Measurements from ENCODE around the gene LONRF2. TPM values are rescaled to one million over a fixed set of nuclear protein-coding genes. Genes with fewer than 3 reads are reported as not detected.

Gene LONRF2
- total RNA-seq, 1 experiment from 2014 or later: 1.1 TPM

GRCh38 chr2:100276716-100277115 lies 45.6 kb downstream of the LONRF2 start:
- TF ChIP-seq EZH2phosphoT487 (IDR thresholded peaks at IDR 0.05; ENCODE audit: borderline replicate concordance, low read length) (no peak), EZH2 (IDR thresholded peaks at IDR 0.05; ENCODE audit: low read length, unreplicated experiment) (no peak), CTCF (conservative IDR thresholded peaks at IDR 0.05; ENCODE audit: low read depth, low read length) (no peak)
- POLR2A ChIA-PET (ENCODE audit: unreplicated experiment): no interaction called here
- intact Hi-C loops (cut with micrococcal nuclease): no loop called here
- Histone ChIP-seq H4K20me1 (ENCODE audit: low read length) (no peaks in the 10 kb centered on the region), H3K79me2 (ENCODE audit: low read length) (no peaks in the 10 kb centered on the region), H3F3A (ENCODE audit: low read length, unreplicated experiment) (no peaks in the 10 kb centered on the region), H2AFZ (ENCODE audit: low read length) (no peak overlapping the region), H3K9me2 (replicated peaks; ENCODE audit: low read length) (no peaks in the 10 kb centered on the region), H3K27ac (ENCODE audit: low read length) (no peak overlapping the region), H3K9me3 (ENCODE audit: low read length) (no peaks in the 10 kb centered on the region), H3K9ac (ENCODE audit: low read length) (no peak overlapping the region), H3K4me2 (ENCODE audit: low read length) (no peak overlapping the region), H3K4me3 (ENCODE audit: low read length) (no peak overlapping the region), H3K36me3 (ENCODE audit: low read depth, low read length) (no peaks in the 10 kb centered on the region), H3K4me1 (ENCODE audit: insufficient read depth, low read length) (no peaks in the 10 kb centered on the region), H3K27me3 (ENCODE audit: low read length) (no peaks in the 10 kb centered on the region)
- CTCF ChIA-PET: no interaction called here
- ATAC-seq: no peak
- no peak for DNase-seq
- BruUV-seq (replicated peaks): no TSS peak

GRCh38 chr2:100275200-100275589 lies 47.1 kb downstream of the LONRF2 start:
- DNase-seq (no peak), ATAC-seq (no peak)
- H3K27me3 ChIP-seq (ENCODE audit: low read length): no peaks in the 10 kb centered on the region
- TF ChIP-seq CTCF (conservative IDR thresholded peaks at IDR 0.05; ENCODE audit: low read depth, low read length) (no peak), EZH2 (IDR thresholded peaks at IDR 0.05; ENCODE audit: low read length, unreplicated experiment) (no peak), EZH2phosphoT487 (IDR thresholded peaks at IDR 0.05; ENCODE audit: borderline replicate concordance, low read length) (no peak)
- H3K4me1 ChIP-seq (ENCODE audit: insufficient read depth, low read length): no peaks in the 10 kb centered on the region
- no TSS peak for BruUV-seq (replicated peaks)
- intact Hi-C loops (cut with micrococcal nuclease): no loop called here
- no peaks in the 10 kb centered on the region for H3K36me3 ChIP-seq (ENCODE audit: low read depth, low read length)
- H3K27ac ChIP-seq (ENCODE audit: low read length): no peak overlapping the region
- H3K9ac ChIP-seq (ENCODE audit: low read length): no peak overlapping the region
- no peak overlapping the region for H3K4me3 ChIP-seq (ENCODE audit: low read length)
- H3F3A ChIP-seq (ENCODE audit: low read length, unreplicated experiment): no peaks in the 10 kb centered on the region
- CTCF ChIA-PET: no interaction called here
- POLR2A ChIA-PET (ENCODE audit: unreplicated experiment): no interaction called here
- H2AFZ ChIP-seq (ENCODE audit: low read length): no peak overlapping the region
- H3K79me2 ChIP-seq (ENCODE audit: low read length): no peaks in the 10 kb centered on the region
- no peaks in the 10 kb centered on the region for H4K20me1 ChIP-seq (ENCODE audit: low read length)
- H3K9me3 ChIP-seq (ENCODE audit: low read length): no peaks in the 10 kb centered on the region
- no peaks in the 10 kb centered on the region for H3K9me2 ChIP-seq (replicated peaks; ENCODE audit: low read length)
- no peak overlapping the region for H3K4me2 ChIP-seq (ENCODE audit: low read length)

GRCh38 chr2:100274566-100275199 lies 47.6 kb downstream of the LONRF2 start:
- intact Hi-C loops (cut with micrococcal nuclease): no loop called here
- Histone ChIP-seq H3K9me3 (ENCODE audit: low read length) (no peaks in the 10 kb centered on the region), H3F3A (ENCODE audit: low read length, unreplicated experiment) (no peaks in the 10 kb centered on the region), H3K9me2 (replicated peaks; ENCODE audit: low read length) (no peaks in the 10 kb centered on the region), H3K36me3 (ENCODE audit: low read depth, low read length) (no peaks in the 10 kb centered on the region), H3K4me1 (ENCODE audit: insufficient read depth, low read length) (no peaks in the 10 kb centered on the region), H3K79me2 (ENCODE audit: low read length) (no peaks in the 10 kb centered on the region), H3K4me2 (ENCODE audit: low read length) (no peak overlapping the region), H4K20me1 (ENCODE audit: low read length) (no peaks in the 10 kb centered on the region), H2AFZ (ENCODE audit: low read length) (no peak overlapping the region), H3K27ac (ENCODE audit: low read length) (no peak overlapping the region), H3K27me3 (ENCODE audit: low read length) (no peaks in the 10 kb centered on the region), H3K9ac (ENCODE audit: low read length) (no peak overlapping the region), H3K4me3 (ENCODE audit: low read length) (no peak overlapping the region)
- TF ChIP-seq CTCF (conservative IDR thresholded peaks at IDR 0.05; ENCODE audit: low read depth, low read length): no peak
- no peak for TF ChIP-seq EZH2phosphoT487 (IDR thresholded peaks at IDR 0.05; ENCODE audit: borderline replicate concordance, low read length)
- TF ChIP-seq EZH2 (IDR thresholded peaks at IDR 0.05; ENCODE audit: low read length, unreplicated experiment): no peak
- ChIA-PET CTCF (no interaction called here), POLR2A (ENCODE audit: unreplicated experiment) (no interaction called here)
- ATAC-seq (no peak), DNase-seq (no peak)
- BruUV-seq (replicated peaks): no TSS peak
